ENCODE results near the gene PTMS.

Gene PTMS

GRCh38 chr12:6752921-6753771 is 13.0 kb upstream of the PTMS start, which contains the start of gene MLF2:
Gene MLF2, minus strand, starts transcription at chr12:6753141. Its CDS starts 807 bp downstream, at chr12:6752334.
- DNase-seq = peak; percentile 90

GRCh38 chr12:6753772-6754356 is 12.3 kb upstream of the PTMS start:
- DNase-seq = no peak

- no peak for DNase-seq
Observed at GRCh38 chr12:6754411-6754810, 11.8 kb upstream of the PTMS start.

GRCh38 chr12:6757028-6757690 is 9.0 kb upstream of the PTMS start:
- no peak for DNase-seq

- DNase-seq = no peak
Observed at GRCh38 chr12:6758506-6759095, 7.6 kb upstream of the PTMS start.

GRCh38 chr12:6759741-6760140 is 6.4 kb upstream of the PTMS start:
- DNase-seq = no peak

GRCh38 chr12:6763380-6763779 is 2.8 kb upstream of the PTMS start:
- no peak for DNase-seq

- DNase-seq = peak; percentile 100
Observed at GRCh38 chr12:6764011-6764828, 1.9 kb upstream of the PTMS start.

- peak; percentile 75 for DNase-seq
Observed at GRCh38 chr12:6765048-6765633, 1.0 kb upstream of the PTMS start.

GRCh38 chr12:6766651-6767349 is 637 bp downstream of the PTMS start:
- peak; percentile 70 for DNase-seq

GRCh38 chr12:6767353-6768319 is 1.5 kb downstream of the PTMS start:
- DNase-seq = peak; percentile 11

- no peak for DNase-seq
Observed at GRCh38 chr12:6768437-6768914, 2.3 kb downstream of the PTMS start.

GRCh38 chr12:6768990-6769389 is 2.8 kb downstream of the PTMS start:
- no peak for DNase-seq

GRCh38 chr12:6769666-6770065 is 3.5 kb downstream of the PTMS start:
- no peak for DNase-seq

GRCh38 chr12:6770094-6770493 is 3.9 kb downstream of the PTMS start:
- DNase-seq = no peak

- no peak for DNase-seq
Observed at GRCh38 chr12:6770600-6770999, 4.4 kb downstream of the PTMS start.

GRCh38 chr12:6771091-6771495 is 4.9 kb downstream of the PTMS start:
- DNase-seq = no peak

- DNase-seq = no peak
Observed at GRCh38 chr12:6771509-6772330, 5.6 kb downstream of the PTMS start.

GRCh38 chr12:6772331-6772695 is 6.2 kb downstream of the PTMS start, which contains the start of gene LAG3:
Gene LAG3, plus strand, starts transcription at chr12:6772520. Its CDS starts 333 bp downstream, at chr12:6772853.
- no peak for DNase-seq

Data from NCI-H1092 treated with DMSO at 0.1 percent for 48 hours (cell line).